GM10266 (cell line): Measurements from ENCODE around the gene RPP38.

Experiments used
- DNase-seq: peaks from one replicate; pipeline ENCODE4 v3.0.0; 2012; ENCODE audit errors: extremely low spot score
- CTCF ChIP-seq: IDR thresholded peaks from 2 replicates; pipeline ENCODE4 v1.5.1; 2012; ENCODE audit warnings: mild to moderate bottlenecking, low read depth; ENCODE audit not compliant: control insufficient read depth, insufficient read depth; ENCODE audit errors: missing control alignments

RPP38 gene

GRCh38 chr10:15112657-15113056 lies 15.5 kb downstream of the RPP38 start:
- no peak for DNase-seq
- TF ChIP-seq CTCF = no peak

GRCh38 chr10:15113766-15114165 lies 16.6 kb downstream of the RPP38 start:
- TF ChIP-seq CTCF = no peak
- DNase-seq = no peak

- no peak for DNase-seq
- no peak for TF ChIP-seq CTCF
These were observed 19.1 kb downstream of the RPP38 start for GRCh38 chr10:15116225-15116624.

DNA sequence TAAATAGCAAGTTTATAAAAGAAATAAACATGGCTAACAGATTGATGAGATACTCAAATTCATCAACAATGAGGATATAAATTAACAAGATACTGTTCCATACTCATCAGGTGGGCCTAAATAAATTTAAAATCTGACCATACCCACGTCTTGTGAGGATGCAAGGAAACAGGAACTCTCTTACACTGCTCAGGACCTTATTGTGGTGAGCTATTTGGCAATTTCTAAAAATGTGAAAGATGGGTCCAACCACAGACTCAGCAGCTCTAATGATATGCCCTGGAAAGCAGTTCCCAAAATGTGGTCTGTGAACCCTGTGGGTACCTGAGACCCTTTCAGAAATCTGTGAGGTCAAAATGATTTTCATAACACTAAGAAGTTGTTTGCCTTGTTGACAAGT lies 21.5 kb downstream of the RPP38 start:
- TF ChIP-seq CTCF = no peak
- DNase-seq = no peak

GRCh38 chr10:15120523-15120922 lies 23.4 kb downstream of the RPP38 start:
- DNase-seq = no peak
- no peak for TF ChIP-seq CTCF

- TF ChIP-seq CTCF = no peak
These were observed 24.6 kb downstream of the RPP38 start for GRCh38 chr10:15121707-15122106.

GRCh38 chr10:15122477-15123030 lies 25.4 kb downstream of the RPP38 start:
- no peak for TF ChIP-seq CTCF
- DNase-seq = peak; percentile 73

More at GRCh38 chr10:15121707-15122106, 24.6 kb downstream of the RPP38 start:
- no peak for DNase-seq
